ENCODE data around the gene C15orf62.

DNA sequence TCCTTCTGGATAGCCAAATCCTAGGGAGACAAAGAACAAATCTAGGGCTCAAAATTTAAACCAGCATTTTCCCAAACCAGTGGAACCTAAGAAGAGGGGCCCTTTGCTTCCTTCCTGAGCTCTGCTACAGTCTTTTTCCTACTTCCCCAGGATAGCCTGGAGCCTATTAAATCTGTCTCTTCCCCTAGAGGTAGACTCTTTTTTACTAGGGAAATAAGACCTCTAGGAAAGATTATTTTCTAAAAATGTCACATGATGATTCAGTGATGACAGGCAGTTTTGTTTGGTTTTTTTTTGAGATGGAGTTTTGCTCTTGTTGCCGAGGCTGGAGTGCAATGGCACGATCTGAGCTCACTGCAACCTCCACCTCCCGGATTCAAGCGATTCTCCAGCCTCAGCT is 33.2 kb upstream of the C15orf62 start:
- TF ChIP-seq, protein P1, sequence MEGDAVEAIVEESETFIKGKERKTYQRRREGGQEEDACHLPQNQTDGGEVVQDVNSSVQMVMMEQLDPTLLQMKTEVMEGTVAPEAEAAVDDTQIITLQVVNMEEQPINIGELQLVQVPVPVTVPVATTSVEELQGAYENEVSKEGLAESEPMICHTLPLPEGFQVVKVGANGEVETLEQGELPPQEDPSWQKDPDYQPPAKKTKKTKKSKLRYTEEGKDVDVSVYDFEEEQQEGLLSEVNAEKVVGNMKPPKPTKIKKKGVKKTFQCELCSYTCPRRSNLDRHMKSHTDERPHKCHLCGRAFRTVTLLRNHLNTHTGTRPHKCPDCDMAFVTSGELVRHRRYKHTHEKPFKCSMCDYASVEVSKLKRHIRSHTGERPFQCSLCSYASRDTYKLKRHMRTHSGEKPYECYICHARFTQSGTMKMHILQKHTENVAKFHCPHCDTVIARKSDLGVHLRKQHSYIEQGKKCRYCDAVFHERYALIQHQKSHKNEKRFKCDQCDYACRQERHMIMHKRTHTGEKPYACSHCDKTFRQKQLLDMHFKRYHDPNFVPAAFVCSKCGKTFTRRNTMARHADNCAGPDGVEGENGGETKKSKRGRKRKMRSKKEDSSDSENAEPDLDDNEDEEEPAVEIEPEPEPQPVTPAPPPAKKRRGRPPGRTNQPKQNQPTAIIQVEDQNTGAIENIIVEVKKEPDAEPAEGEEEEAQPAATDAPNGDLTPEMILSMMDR (IDR thresholded peaks at IDR 0.05): no peak
- no peak for TF ChIP-seq POLR2A (IDR thresholded peaks at IDR 0.05)

Data from lower leg skin (tissue), 3 donors.